ENCODE measurements around the gene GNAQ. TPM values are rescaled to one million over a fixed set of nuclear protein-coding genes. Genes with fewer than 3 reads are reported as not detected.

GNAQ gene
- total RNA-seq, 1 donor from 2014 or later, result 20.6 TPM

GRCh38 chr9:77831781-77832180, 199.8 kb downstream of the GNAQ start:
- TF ChIP-seq CTCF (conservative IDR thresholded peaks at IDR 0.05; ENCODE audit: low read depth, low read length), result no peak
- no peak overlapping the region for H3K4me3 ChIP-seq (ENCODE audit: low read depth, low read length)
- no peak for DNase-seq (ENCODE audit: low read depth)

- DNase-seq (ENCODE audit: low read depth), result no peak
- no peak overlapping the region for H3K4me3 ChIP-seq (ENCODE audit: low read depth, low read length)
- no peak for TF ChIP-seq CTCF (conservative IDR thresholded peaks at IDR 0.05; ENCODE audit: low read depth, low read length)
Measured at GRCh38 chr9:77830618-77831285, 200.9 kb downstream of the GNAQ start.

- H3K4me3 ChIP-seq (ENCODE audit: low read depth, low read length), result no peak overlapping the region
- no peak for DNase-seq (ENCODE audit: low read depth)
- TF ChIP-seq CTCF (conservative IDR thresholded peaks at IDR 0.05; ENCODE audit: low read depth, low read length), result no peak
Measured at GRCh38 chr9:77829420-77829819, 202.2 kb downstream of the GNAQ start.

- no peak for DNase-seq (ENCODE audit: low read depth)
- H3K4me3 ChIP-seq (ENCODE audit: low read depth, low read length), result no peak overlapping the region
- no peak for TF ChIP-seq CTCF (conservative IDR thresholded peaks at IDR 0.05; ENCODE audit: low read depth, low read length)
Measured at GRCh38 chr9:77827104-77827784, 204.4 kb downstream of the GNAQ start.

- no peak for TF ChIP-seq CTCF (conservative IDR thresholded peaks at IDR 0.05; ENCODE audit: low read depth, low read length)
- no peak for DNase-seq (ENCODE audit: low read depth)
- no peak overlapping the region for H3K4me3 ChIP-seq (ENCODE audit: low read depth, low read length)
Measured at GRCh38 chr9:77826621-77827020, 205.0 kb downstream of the GNAQ start.

- no peak for DNase-seq (ENCODE audit: low read depth)
- TF ChIP-seq CTCF (conservative IDR thresholded peaks at IDR 0.05; ENCODE audit: low read depth, low read length), result no peak
- no peak overlapping the region for H3K4me3 ChIP-seq (ENCODE audit: low read depth, low read length)
Measured at GRCh38 chr9:77826116-77826515, 205.5 kb downstream of the GNAQ start.

GRCh38 chr9:77825361-77825760, 206.2 kb downstream of the GNAQ start:
- no peak overlapping the region for H3K4me3 ChIP-seq (ENCODE audit: low read depth, low read length)
- TF ChIP-seq CTCF (conservative IDR thresholded peaks at IDR 0.05; ENCODE audit: low read depth, low read length), result no peak
- no peak for DNase-seq (ENCODE audit: low read depth)

All from epithelial cell of proximal tubule (primary cell).